ENCODE data around the gene HSD3B2.

GRCh38 chr1:119466445-119466844 lies 51.5 kb downstream of the HSD3B2 start:
- TF ChIP-seq POLR2AphosphoS5 (IDR thresholded peaks at IDR 0.05): no peak
- TF ChIP-seq, protein P1, sequence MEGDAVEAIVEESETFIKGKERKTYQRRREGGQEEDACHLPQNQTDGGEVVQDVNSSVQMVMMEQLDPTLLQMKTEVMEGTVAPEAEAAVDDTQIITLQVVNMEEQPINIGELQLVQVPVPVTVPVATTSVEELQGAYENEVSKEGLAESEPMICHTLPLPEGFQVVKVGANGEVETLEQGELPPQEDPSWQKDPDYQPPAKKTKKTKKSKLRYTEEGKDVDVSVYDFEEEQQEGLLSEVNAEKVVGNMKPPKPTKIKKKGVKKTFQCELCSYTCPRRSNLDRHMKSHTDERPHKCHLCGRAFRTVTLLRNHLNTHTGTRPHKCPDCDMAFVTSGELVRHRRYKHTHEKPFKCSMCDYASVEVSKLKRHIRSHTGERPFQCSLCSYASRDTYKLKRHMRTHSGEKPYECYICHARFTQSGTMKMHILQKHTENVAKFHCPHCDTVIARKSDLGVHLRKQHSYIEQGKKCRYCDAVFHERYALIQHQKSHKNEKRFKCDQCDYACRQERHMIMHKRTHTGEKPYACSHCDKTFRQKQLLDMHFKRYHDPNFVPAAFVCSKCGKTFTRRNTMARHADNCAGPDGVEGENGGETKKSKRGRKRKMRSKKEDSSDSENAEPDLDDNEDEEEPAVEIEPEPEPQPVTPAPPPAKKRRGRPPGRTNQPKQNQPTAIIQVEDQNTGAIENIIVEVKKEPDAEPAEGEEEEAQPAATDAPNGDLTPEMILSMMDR (IDR thresholded peaks at IDR 0.05): no peak
- no peak for TF ChIP-seq POLR2A (IDR thresholded peaks at IDR 0.05)
